Stimulated activated CD8-positive, alpha-beta memory T cell treated with anti-CD3 and anti-CD28 coated beads, Interleukin-12 subunit alpha, Interleukin-12 subunit beta, amount 100 ng/mL, for 1 hour (primary cell): ENCODE results near the gene OTOP3.
A peak's percentile ranks its signal among the peaks of the same experiment; 100 is the strongest.

ENCODE experiments used
- DNase-seq: peaks from one replicate; pipeline ENCODE4 v3.0.0-alpha.2; 2020; ENCODE audit warnings: low read depth

The OTOP3 gene

DNA sequence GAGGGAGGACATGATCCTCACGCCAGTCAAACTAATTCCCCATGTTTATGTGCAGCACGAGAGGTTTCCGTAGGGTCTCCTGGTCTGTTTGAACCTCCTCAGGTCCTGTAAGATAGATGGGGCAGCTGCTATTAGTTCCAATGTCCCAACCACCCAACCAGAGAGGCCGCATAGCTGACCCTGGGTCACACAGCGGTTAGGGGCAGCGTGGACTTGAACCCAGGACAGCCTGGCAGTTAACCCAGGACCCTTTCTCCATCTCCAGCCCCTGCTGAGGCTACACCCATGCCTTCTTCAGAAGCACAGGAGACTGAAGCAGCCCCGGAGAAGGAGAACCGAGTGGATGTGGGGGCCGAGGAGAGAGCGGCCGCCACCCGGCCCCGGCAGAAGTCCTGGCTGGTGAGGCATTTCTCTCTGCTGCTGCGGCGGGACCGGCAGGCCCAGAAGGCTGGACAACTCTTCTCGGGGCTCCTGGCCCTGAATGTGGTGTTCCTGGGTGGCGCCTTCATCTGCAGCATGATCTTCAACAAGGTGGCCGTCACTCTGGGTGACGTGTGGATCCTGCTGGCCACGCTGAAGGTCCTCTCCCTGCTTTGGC is 5.5 kb downstream of the OTOP3 start:
- no peak for DNase-seq

DNA sequence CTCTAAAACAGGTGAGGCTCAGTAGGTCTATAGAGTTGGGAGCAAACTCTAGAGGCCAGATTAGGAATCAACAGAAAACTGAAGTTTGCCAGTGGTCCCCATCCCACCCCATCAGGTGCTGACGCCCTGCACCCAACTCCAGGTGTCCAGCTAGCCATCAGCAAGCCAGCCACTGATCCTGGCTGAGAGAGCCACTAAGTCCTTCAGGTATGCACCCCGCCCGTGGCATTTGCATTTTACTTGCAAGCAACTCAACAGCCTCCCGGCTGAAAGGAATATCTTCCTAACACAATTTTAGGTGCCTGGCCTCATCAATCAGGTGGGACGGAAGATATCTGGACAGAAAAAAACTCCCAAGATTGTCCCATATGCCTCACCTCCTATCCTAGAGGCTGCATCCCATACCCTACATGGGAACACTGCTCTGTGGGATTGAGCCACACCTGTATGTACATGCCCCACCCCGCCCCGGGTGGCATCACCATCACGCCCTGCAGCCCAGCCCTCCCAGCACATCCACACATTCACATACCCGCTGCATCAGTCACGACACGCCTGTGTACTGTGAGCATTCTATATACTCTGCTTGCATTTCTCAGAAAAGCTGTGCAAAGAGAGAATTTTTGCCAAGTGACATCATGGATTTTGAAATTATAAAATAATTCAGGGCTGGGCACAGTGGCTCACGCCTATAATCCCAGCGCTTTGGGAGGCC is 8.3 kb downstream of the OTOP3 start:
- no peak for DNase-seq

DNA sequence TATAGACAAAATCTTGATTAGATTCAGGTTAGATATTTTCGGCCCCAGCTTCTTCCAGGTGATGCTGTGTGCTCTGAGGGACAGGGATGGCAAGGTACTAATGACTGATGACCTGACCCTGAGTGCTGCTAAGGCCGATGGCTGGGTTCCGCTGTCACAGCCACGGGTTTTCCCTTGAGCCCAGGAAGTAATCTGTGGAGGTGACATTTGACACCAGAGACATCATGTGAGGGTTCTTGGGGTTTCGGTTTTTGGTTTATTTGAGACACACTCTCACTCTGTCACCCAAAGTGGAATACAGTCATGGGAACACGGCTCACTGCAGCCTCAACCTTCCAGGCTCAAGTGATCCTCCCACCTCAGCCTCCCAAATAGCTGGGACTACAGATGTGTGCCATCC is 9.8 kb downstream of the OTOP3 start:
- no peak for DNase-seq

DNA sequence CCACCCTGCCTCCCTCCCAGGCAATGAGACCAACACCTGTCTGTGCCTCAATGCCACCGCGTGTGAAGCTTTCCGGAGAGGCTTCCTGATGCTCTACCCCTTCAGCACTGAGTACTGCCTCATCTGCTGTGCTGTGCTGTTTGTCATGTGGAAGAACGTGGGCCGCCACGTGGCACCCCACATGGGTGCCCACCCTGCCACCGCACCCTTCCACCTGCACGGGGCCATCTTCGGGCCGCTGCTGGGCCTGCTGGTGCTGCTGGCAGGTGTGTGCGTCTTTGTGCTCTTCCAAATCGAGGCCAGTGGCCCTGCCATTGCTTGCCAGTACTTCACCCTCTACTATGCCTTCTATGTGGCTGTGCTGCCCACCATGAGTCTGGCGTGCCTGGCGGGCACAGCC is 10.9 kb downstream of the OTOP3 start:
- DNase-seq = no peak

DNA sequence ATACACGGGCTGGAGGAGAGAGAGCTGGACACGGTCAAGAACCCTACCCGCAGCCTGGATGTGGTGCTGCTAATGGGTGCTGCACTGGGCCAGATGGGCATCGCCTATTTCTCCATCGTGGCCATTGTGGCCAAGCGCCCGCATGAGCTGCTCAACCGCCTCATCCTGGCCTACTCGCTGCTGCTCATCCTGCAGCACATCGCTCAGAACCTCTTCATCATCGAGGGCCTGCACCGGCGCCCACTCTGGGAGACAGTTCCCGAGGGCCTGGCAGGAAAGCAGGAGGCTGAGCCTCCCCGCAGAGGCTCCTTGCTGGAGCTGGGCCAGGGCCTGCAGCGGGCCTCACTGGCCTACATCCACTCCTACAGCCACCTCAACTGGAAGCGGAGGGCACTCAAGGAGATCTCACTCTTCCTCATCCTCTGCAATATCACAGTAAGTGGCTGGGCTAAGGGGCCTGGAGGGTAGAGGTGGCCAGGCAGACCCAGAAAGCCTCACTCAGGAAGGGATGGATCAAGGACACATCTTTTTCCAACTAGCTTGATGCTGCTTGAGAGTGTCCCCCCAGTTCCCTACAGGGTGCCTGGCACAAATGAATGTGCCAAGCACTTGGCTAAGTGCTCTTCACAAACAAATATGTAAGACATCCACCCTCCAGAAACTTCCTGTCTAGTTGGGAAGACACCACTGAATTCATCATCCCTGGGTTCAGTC is 11.5 kb downstream of the OTOP3 start:
- DNase-seq = no peak

DNA sequence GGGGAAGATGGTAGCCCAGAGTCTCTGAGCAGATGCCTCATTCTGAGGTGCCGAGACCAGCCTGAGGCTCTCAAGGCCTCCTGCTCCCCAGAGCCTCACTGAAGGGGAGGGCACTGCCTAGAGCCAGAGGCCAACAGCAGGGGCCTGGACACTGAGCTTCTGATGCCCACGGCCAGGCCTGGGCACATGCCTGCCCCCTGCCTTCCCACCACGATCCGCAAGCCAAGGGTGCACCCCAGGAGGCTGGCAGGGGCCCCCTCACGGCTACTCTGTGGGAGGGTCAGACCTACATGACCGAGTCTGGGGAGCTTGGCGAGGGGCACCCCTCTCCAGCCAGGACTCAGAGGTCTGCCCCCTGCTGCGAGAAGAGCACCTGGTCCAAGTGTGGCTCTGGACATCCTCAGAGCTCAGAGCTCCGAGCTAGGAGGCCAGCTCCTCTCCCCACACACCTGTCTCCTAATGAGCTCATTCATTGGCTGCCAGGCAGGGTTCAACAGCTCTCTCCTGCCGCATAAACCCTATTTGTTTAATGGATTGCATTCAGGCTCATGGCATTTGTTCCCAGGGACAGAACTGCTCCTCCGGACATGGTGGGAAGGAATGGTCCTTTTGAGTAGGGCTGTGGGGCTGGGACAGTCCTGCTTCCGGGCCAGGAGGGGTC is 13.9 kb downstream of the OTOP3 start:
- no peak for DNase-seq

DNA sequence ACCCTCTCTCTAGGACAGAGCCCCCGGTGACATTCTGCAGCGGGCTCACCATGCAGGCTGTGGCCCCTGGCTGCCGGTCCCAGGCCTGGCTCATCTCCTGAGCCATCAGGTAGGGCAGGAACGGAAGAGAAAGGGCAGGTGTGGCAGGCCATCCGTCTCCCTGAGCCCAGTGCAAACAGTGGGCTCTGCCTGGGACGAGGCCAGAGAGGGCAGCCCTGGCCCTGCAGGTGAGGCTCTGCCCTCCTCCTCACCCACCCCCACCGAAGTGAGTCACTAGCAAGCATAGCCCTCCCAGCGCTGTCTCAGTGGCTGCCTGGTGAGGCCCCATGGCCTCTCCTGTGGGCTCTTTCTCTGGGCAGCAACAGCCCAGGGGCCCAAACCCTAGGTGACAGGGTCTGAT is 14.5 kb downstream of the OTOP3 start:
- DNase-seq = no peak

DNA sequence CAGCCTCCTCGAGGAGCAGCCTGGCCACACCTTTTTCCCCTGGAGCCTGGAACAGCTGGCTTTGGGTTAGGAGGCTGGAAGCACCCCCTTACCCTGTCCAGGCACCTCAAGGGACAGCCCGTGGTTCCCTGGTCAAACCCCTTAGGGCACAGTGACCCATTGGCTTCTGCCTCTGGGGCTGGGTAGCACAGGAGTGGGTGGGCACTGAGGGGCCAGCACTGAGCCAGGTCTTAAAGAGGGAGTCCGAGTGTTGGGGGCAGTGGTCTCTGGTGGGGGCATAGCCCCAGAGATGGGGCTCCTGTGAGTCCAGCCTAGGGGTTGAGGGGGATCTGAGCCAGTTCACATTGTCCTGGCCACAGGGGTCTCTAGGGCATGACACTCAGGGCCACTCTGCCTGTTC is 15.4 kb downstream of the OTOP3 start:
- DNase-seq = no peak

DNA sequence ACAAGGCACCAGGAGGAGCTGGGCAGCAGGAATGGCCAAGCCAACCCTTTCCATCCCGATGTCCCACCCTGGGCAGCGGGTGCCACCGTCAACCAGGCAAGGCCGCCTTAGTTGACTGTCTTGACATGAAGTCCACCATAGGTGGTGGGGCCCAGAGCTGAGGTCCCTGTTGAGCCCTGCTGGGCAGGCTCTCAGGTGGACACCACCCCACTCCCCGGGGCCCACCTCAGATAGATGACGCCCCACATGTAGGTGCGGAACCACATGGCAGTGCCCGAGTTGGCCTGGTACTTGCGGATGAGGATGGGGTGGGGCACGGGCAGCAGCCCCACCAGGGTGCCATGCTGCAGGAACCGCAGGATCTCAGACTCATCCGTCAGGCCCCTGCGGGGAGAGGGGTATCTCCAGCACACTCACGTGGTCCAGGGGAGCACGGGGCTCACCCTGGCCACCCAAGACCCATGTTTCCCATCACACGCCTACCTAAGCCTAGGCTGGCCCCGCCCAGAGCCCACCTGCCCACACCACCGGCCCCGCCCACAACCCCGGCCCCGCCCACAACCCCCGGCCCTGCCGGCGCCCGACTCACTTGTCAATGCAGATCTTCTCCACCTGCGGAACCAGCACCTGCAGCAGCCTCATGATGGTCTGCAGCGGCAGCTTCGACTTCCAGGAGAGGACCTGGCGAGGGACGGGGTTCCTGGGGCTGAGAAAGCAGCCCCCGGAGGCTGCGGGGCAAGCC is 16.2 kb downstream of the OTOP3 start:
- DNase-seq = no peak

DNA sequence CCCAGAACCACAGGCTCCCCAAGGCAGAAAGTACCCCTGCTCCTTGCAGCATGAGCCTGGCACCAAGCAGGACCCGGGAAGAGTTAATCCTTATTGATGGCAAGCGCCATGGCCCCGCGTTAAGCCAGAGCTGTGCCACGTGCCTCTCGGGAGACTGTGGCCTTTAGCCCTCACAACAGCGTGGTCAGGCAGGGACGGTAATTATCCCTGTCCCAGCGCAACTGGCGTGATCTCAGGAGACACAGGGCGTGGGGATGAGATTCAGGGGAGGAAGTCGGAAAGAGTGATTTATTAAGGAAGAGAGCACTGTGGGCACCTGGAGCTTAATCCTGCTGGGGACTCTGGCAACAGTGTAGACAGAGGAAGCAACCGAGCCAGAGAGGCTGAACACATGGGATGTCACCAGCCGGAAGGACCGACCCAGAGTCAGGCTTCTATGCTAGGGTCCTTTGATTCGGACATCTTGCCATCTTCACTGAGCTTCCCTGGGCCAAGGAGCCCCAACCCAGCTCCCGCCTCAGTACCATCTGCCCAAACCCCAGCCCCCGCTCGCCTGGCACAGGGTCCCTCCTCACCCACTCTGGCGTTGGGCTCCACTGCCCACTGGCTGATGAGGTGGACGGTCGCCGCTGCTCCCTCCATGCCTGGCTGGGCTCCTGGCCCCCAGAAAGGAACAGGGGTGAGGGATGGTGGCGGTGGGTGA is 16.9 kb downstream of the OTOP3 start:
- DNase-seq = no peak

DNA sequence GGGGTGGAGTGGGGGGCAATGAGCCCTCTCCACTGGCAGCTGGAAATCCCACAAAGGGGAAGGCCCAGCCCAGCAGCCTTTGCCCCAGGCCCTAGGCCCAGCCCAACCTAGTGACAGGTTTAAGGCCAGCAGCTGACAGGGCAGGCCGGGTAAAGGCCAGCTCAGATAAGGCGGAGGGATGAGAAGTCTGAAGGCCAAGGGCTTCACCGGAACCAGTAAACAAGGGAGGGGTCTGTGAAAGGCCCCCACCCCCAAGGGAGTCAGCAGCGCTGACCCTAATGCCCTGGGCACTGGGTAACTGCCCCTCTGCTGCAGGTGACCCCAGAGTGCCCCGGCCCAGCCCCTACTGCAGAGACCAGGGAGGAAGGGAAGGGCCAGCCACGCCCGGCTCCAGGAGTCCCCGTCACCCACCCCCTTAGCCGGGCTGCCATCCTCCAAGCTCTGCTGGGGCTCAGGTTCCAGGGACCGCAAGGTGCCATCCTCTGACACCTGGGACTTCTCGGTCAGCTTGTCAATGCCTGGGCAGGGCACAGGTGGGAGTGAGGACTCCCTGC is 17.5 kb downstream of the OTOP3 start:
- no peak for DNase-seq

DNA sequence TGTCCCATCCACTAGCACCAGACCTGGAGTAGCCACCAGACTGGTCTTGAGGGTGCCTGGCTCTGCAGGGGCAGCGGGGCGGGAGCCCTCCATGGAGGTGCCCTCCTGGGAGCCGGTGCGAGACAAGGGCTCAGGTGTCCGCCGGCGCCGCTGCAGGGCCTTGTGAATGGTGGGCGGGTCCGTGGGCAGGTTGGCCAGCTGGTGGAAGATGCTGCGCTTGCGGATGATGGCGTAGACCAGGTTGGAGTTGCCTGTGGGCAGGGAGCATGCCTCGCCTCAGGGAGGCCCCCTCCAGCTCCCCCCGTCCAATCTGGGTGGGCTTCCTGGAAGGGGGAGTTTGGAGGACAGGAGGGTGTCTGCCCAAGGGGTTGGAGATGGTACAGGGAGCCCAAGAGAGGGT is 18.4 kb downstream of the OTOP3 start:
- no peak for DNase-seq

DNA sequence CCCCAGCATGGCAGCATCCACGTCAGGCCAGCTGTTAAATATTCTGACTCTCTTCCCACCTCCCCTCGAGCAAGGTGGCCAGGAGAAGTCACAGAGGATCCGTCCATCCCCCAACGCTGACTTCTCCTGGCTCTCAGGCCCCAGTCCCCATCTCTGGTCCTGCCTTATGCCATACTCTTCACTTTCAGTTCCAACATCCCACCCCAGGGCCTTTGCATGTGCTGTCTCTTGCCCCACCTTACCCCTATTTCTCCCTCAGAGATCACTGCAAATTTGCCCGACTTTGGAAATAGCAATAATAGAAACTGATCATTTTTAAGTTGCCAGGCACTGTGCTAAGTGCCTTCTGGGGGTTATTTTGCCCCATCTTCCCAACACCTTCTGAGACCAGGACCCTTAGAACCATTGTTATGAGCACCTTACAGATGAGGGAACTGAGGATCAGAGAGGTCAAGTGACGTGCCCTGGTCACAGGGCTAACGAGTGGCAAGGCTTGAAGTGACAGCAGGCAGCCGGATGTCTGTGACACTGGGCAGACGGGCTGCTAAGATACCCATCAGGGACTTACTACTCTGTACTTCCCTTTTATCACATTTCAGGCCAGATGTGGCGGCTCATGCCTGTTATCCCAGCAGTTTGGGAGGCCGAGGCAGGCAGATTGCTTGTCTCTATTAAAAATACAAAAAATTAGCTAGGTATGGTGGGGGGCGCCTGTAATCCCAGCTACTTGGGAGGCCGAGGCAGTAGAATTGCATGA is 19.1 kb downstream of the OTOP3 start:
- no peak for DNase-seq

DNA sequence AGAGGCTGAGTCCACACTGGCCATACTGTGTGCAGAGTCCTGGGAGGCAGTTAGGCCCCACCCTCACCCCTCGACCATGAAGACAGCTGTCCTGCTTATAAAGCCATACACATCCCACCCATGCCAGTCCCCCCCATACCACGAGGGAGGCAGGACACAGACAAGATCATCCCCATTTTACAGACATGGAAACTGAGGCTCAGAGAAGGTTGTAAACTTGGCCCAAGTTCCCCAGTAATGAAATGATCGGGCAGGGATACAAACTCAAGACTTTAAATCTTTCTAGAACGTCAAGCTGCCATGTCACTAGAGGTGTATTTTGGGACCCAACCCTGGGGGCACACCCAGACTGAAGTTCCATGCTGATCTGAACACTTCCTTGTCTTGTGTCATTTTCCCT is 20.4 kb downstream of the OTOP3 start:
- no peak for DNase-seq

DNA sequence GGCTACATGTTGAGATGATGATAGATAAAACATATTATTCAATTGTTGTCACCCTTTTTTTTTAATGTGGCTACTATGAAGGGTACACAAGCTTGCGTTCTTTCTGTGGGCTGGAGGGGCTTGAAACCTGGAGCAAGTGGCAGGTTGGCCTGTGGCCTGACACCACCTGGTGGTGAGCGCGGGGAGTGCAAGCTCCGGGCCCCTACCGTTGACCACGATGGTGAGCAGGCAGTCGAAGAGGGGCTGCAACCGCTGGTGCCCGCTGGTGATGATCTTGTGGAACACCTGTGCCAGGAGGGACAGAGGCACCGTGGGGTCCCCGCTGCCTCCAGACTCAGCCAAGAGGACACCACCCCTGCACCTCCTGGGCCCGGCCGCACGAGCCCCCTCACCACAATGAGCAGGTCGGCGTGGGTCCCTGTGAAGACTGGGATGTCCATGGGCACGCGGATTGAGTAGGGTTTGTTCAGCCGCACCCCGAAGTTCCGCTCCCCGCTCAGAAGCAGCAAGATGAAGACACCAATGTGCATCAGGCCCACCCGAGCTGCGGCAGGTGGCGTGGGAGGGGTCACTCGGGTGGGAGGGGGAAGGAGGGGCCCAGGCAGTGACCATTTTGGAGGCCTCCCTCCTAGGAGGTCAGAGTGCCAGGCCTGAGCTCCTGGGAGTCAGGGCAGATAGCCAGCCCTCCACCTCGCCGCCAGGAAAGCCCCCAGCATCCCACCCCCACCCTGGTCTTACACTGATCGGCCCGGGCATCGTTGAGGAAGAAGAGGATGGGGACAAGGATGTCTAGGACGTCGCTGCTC is 22.4 kb downstream of the OTOP3 start:
- peak; percentile 71 for DNase-seq

DNA sequence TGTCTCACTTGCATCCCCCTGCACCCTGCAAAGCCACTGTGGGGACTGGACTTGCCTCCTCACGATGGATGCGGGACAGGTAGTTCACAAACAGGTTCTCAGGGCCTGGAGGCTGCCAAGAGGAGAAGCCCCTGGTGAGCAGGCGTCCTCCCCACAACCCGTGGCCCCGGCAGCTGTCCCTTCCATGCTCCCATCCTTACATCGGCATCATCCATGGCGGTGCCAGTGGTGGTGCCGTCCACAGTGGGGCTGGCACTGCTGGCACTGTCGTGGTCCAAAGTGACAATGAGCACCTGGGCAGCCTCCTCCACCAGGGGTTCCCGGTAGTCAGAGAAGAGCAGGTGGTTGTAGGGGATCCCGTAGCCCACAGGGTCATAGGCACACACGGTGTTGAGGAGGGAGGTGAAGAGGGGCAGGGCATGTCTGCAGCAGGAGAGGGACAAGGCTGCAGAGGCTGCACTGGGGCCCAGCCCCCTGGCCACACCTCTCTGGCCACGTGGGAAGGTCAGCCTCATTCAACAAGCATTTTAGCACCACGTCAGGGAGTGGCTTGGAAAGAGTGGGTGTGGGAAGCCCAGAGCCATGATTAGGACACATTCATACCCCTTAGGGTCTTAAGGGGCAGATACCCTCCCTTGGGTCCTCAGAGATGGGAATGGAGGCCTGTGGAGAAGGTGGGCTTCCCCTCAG is 24.3 kb downstream of the OTOP3 start:
- no peak for DNase-seq

DNA sequence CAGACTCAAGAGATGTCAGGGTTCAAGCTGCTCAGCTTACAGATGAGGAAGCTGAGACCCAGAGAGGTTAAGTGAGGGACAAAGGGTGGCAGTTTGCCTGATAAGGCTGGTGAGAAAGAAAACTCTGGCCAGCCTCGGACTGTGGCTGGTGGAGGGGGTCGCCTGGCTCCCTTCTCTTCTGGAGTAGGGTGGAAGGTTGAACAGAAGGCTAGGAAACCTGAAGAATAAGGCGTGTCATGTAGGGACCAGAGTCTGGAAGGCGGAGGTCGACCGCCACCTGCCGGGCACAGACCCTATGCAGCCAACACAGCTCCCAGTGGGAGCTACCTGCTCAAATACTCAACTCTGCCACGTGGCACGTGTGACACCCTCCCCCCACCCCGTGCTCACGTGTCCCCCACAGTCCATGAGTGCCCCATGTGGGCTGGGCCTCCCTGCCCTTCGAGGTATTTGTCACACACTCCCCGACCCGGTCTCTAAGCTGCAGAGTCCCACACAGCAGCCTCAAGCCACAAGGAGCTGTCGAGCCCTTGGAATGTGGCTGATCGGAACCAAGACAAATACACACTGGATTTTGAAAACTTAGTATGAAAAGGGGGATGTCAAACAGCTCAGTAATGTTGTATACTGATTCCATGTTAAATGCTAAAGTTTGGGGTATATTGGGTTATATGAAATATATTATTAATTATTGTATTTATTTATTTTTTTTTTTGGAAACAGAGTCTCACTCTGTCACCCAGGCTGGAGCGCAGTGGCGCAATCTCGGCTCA is 25.1 kb downstream of the OTOP3 start:
- no peak for DNase-seq

DNA sequence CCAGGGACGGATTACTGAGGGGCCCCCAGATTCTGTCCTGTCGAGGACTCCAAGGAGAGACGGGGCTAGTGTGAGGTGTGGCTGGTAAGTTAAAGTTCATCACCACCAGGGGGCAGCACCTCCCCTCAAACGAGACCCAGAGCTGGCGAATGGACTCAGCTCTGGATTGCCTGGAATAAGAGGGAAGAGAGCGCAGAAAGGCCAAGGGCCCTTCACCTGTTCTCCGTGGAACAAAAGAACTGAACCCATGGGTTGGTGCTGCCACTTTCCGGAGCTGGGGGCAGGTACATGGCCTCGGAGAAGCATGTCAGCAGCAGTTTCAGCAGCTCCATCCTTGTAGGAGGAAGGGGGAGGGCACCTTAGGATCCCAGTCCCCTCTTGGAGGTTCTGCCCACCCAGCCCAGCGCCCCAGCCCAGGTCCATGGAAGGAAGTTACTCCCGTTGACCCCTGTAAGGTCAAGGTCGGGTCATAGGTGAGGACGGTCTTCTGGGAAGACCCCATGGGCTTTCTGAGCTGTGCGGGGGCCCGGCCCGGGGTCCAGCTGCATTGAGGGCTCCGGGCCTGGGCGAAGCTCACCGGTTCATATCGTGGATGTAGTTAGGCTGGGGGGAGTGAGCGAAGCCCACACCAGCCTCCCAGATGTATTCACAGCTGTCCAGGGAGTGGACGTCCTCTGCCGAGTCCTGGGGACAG is 26.1 kb downstream of the OTOP3 start:
- DNase-seq = peak; percentile 81
